HepG2 (cell line): ENCODE data around the gene MYO1E. TPM values are rescaled to one million over a fixed set of nuclear protein-coding genes. Genes with fewer than 3 reads are reported as not detected.
A peak's percentile ranks its signal among the peaks of the same experiment; 100 is the strongest.

Source experiments
- CEBPG ChIP-seq: IDR thresholded peaks from 2 replicates; pipeline ENCODE4 v1.6.1; 2016
- ERF ChIP-seq: IDR thresholded peaks from 2 replicates; pipeline ENCODE4 v1.6.1; 2018; ENCODE audit warnings: missing biosample characterization, missing genetic modification reagents
- HNRNPL ChIP-seq: fragments of 200-400 bp; formaldehyde crosslinking; IDR thresholded peaks from 2 replicates; pipeline ENCODE4 v1.6.1; 2017; ENCODE audit warnings: mild to moderate bottlenecking, low read depth, low read length
- HOXA3 ChIP-seq: sonication (generic); formaldehyde crosslinking; IDR thresholded peaks from 2 replicates; pipeline ENCODE4 v1.5.0; 2020; ENCODE audit warnings: missing genetic modification reagents
- MTA1 ChIP-seq: sonication (generic); formaldehyde crosslinking; IDR thresholded peaks from 2 replicates; pipeline ENCODE4 v1.4.0; 2020; ENCODE audit warnings: missing genetic modification reagents, mild to moderate bottlenecking, borderline replicate concordance
- NCOA2 ChIP-seq: sonication (generic); formaldehyde crosslinking; IDR thresholded peaks from 2 replicates; pipeline ENCODE4 v1.8.0; 2022; ENCODE audit warnings: inconsistent platforms
- PAXIP1 ChIP-seq: sonication (generic); formaldehyde crosslinking; conservative IDR thresholded peaks from 2 replicates; pipeline ENCODE4 v1.4.0; 2020; ENCODE audit warnings: mild to moderate bottlenecking, missing genetic modification reagents, moderate library complexity
- PHF21A ChIP-seq: sonication (generic); formaldehyde crosslinking; IDR thresholded peaks from 2 replicates; pipeline ENCODE4 v1.5.0; 2020; ENCODE audit warnings: mild to moderate bottlenecking, missing genetic modification reagents
- SKIL ChIP-seq: sonication (generic); formaldehyde crosslinking; IDR thresholded peaks from 2 replicates; pipeline ENCODE4 v1.8.0; 2022; ENCODE audit warnings: missing genetic modification reagents, mild to moderate bottlenecking, moderate library complexity, borderline replicate concordance
- ZMYM2 ChIP-seq: sonication (generic); formaldehyde crosslinking; IDR thresholded peaks from 2 replicates; pipeline ENCODE4 v1.8.0; 2022; ENCODE audit warnings: mild to moderate bottlenecking, missing genetic modification reagents
- ZNF326 ChIP-seq: sonication (generic); formaldehyde crosslinking; IDR thresholded peaks from 2 replicates; pipeline ENCODE4 v1.4.0; 2020; ENCODE audit warnings: missing genetic modification reagents, borderline replicate concordance
- ZNF720 ChIP-seq: sonication (generic); formaldehyde crosslinking; IDR thresholded peaks from 2 replicates; pipeline ENCODE4 v1.4.0; 2020; ENCODE audit warnings: missing genetic modification reagents
- polyA plus RNA-seq, 8 experiments: library from polyadenylated mRNA; depleted of rRNA in 3 of 8; stranded (reverse) in 7 of 8; unstranded in 1 of 8; fragments of >200 nt; fragmentation: Illumina TruSeq in 4 of 8; extraction: Trizol in 4 of 8; gene quantifications; 2 replicates each; pipeline versions ENCODE4 v1.2.1 to v1.2.3, GENCODE V29; 2011 to 2016; ENCODE audit warnings: low read depth in 4 of 8, missing spikeins in 1 of 8, mixed read lengths in 1 of 8; ENCODE audit not compliant: insufficient read depth in 1 of 8
- total RNA-seq, 5 experiments: library from RNA; depleted of rRNA; stranded (reverse); fragments of >200 nt; fragmentation: Illumina TruSeq; extraction: Trizol; gene quantifications; 2 replicates each; pipeline ENCODE4 v1.2.3, GENCODE V29; 2016; ENCODE audit warnings: low read depth in 1 of 5
- TF ChIP-seq, protein P1 (sequence below): sonication (generic); formaldehyde crosslinking; IDR thresholded peaks from 2 replicates; pipeline ENCODE4 v1.4.0; 2020; ENCODE audit warnings: mild to moderate bottlenecking, missing genetic modification reagents, borderline replicate concordance
- TF ChIP-seq, protein P2 (sequence below): IDR thresholded peaks from 2 replicates; pipeline ENCODE4 v1.6.1; 2016; ENCODE audit warnings: missing biosample characterization, missing genetic modification reagents, low read depth
- TF ChIP-seq, protein P3 (sequence below): sonication (generic); IDR thresholded peaks from 2 replicates; pipeline ENCODE4 v1.6.1; 2016; ENCODE audit warnings: low read depth, borderline replicate concordance

MYO1E gene
- total and polyA plus RNA-seq, 2 of the 13 experiments (the other 11 are each of a cell fraction or from before 2014, with no cell fraction given) = 15.7 to 25.1 TPM

DNA sequence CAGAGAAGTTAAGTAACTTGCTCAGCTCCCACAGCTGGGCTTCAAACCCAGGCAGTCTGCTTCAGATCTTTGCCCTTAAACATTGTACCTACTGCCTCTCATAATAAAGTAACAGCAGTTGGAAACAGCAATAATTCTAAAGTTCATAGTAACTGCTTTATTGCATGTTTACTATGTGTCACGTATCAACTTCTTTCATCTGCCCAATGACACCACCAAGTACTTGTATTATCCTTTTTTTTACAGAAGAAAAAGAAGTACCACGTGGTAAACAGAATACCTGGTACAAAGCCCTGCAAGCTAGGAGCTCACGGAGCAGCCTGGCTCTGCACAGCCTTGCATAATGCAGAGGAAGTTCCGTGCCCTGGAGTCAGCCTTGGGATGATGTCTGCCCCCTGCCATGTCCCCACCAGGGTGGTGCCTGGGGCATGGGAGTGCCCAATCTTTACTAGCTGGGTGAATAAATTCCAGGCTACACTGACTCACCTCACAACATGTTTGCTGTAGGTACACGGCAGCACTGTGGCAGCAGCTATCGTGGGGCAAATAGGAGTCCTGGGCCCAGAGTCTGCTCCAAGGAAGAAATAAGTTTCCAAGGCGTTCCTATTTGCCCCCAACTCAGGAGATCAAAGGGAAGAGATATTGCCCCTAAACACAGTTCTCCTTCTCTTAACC is 88.8 kb downstream of the MYO1E start (continued):
- TF ChIP-seq PAXIP1 (peak; percentile 29; the same call in 1 of the 2 replicates), PHF21A (CRISPR knock-in tag) (peak; percentile 21; the same call in 1 of the 2 replicates), NCOA2 (0 out of 2 replicates have a peak, but pooled peaks have one; percentile 7), SKIL (CRISPR knock-in tag) (no peak), CEBPG (CRISPR knock-in tag) (peak; percentile 26), HOXA3 (0 out of 2 replicates have a peak, but pooled peaks have one; percentile 11), ERF (CRISPR knock-in tag) (0 out of 2 replicates have a peak, but pooled peaks have one; percentile 29), HNRNPL (peak; percentile 73; the same call in 1 of the 2 replicates), ZMYM2 (CRISPR knock-in tag) (peak; percentile 65; the same call in 1 of the 2 replicates), ZNF720 (CRISPR knock-in tag) (no peak), ZNF326 (CRISPR knock-in tag) (no peak), MTA1 (CRISPR knock-in tag) (0 out of 2 replicates have a peak, but pooled peaks have one; percentile 31)
- TF ChIP-seq, protein P1, sequence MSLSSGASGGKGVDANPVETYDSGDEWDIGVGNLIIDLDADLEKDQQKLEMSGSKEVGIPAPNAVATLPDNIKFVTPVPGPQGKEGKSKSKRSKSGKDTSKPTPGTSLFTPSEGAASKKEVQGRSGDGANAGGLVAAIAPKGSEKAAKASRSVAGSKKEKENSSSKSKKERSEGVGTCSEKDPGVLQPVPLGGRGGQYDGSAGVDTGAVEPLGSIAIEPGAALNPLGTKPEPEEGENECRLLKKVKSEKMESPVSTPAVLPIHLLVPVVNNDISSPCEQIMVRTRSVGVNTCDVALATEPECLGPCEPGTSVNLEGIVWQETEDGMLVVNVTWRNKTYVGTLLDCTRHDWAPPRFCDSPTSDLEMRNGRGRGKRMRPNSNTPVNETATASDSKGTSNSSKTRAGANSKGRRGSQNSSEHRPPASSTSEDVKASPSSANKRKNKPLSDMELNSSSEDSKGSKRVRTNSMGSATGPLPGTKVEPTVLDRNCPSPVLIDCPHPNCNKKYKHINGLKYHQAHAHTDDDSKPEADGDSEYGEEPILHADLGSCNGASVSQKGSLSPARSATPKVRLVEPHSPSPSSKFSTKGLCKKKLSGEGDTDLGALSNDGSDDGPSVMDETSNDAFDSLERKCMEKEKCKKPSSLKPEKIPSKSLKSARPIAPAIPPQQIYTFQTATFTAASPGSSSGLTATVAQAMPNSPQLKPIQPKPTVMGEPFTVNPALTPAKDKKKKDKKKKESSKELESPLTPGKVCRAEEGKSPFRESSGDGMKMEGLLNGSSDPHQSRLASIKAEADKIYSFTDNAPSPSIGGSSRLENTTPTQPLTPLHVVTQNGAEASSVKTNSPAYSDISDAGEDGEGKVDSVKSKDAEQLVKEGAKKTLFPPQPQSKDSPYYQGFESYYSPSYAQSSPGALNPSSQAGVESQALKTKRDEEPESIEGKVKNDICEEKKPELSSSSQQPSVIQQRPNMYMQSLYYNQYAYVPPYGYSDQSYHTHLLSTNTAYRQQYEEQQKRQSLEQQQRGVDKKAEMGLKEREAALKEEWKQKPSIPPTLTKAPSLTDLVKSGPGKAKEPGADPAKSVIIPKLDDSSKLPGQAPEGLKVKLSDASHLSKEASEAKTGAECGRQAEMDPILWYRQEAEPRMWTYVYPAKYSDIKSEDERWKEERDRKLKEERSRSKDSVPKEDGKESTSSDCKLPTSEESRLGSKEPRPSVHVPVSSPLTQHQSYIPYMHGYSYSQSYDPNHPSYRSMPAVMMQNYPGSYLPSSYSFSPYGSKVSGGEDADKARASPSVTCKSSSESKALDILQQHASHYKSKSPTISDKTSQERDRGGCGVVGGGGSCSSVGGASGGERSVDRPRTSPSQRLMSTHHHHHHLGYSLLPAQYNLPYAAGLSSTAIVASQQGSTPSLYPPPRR = 0 out of 2 replicates have a peak, but pooled peaks have one; percentile 16
- TF ChIP-seq, protein P2, sequence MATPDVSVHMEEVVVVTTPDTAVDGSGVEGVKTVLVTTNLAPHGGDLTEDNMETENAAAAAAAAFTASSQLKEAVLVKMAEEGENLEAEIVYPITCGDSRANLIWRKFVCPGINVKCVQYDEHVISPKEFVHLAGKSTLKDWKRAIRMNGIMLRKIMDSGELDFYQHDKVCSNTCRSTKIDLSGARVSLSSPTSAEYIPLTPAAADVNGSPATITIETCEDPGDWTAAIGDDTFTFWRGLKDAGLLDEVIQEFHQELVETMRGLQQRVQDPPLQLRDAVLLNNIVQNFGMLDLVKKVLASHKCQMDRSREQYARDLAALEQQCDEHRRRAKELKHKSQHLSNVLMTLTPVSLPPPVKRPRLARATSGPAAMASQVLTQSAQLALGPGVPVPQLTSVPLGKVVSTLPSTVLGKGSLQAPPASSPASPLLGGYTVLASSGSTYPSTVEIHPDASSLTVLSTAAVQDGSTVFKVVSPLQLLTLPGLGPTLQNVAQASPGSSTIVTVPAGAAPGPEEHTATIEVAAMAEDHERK (CRISPR knock-in tag) = no peak
- TF ChIP-seq, protein P3, sequence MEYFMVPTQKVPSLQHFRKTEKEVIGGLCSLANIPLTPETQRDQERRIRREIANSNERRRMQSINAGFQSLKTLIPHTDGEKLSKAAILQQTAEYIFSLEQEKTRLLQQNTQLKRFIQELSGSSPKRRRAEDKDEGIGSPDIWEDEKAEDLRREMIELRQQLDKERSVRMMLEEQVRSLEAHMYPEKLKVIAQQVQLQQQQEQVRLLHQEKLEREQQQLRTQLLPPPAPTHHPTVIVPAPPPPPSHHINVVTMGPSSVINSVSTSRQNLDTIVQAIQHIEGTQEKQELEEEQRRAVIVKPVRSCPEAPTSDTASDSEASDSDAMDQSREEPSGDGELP = no peak
